ENCODE measurements around the gene CHN2. TPM values are rescaled to one million over a fixed set of nuclear protein-coding genes. Genes with fewer than 3 reads are reported as not detected.

Gene CHN2
- total RNA-seq, 1 experiment from 2014 or later = 5.1 TPM

GRCh38 chr7:29335188-29336083 lies 140.9 kb downstream of the CHN2 start:
- peaks cover 8% of the 10 kb centered on the region for H3K4me1 Mint-ChIP-seq (ENCODE audit: insufficient read depth, unreplicated experiment)
- no peaks in the 10 kb centered on the region for H3K36me3 Mint-ChIP-seq (ENCODE audit: insufficient read depth, unreplicated experiment)
- no peak for DNase-seq (ENCODE audit: unreplicated experiment)
- H3K27me3 Mint-ChIP-seq (ENCODE audit: insufficient read depth, unreplicated experiment) = no peaks in the 10 kb centered on the region
- POLR2A ChIA-PET = interaction anchor here (1.8 kb wide), 1 partner anchor 14 kb away, joined by 6 read pairs; no protein-coding TSS in a partner anchor
- intact Hi-C loops (cut with micrococcal nuclease) = no loop called here
- TF ChIP-seq CTCF (IDR thresholded peaks at IDR 0.05; ENCODE audit: unreplicated experiment) = no peak
- H3K4me3 Mint-ChIP-seq (ENCODE audit: unreplicated experiment) = no peak overlapping the region
- BruUV-seq (replicated peaks) = no TSS peak
- H3K27ac Mint-ChIP-seq (ENCODE audit: low read depth, unreplicated experiment) = no peak overlapping the region
- H3K9me3 Mint-ChIP-seq (ENCODE audit: unreplicated experiment) = no peaks in the 10 kb centered on the region
- CTCF ChIA-PET = interaction anchor here (0.6 to 1.8 kb wide), 4 partner anchors 12 to 413 kb away, joined by 3 to 9 read pairs (median 4); no protein-coding TSS in a partner anchor

- H3K27me3 Mint-ChIP-seq (ENCODE audit: insufficient read depth, unreplicated experiment) = no peaks in the 10 kb centered on the region
- no peaks in the 10 kb centered on the region for H3K36me3 Mint-ChIP-seq (ENCODE audit: insufficient read depth, unreplicated experiment)
- ChIA-PET CTCF (interaction anchor here (1.8 kb wide), 1 partner anchor 148 kb away, joined by 9 read pairs; no protein-coding TSS in a partner anchor), POLR2A (interaction anchor here (1.8 to 2.3 kb wide), 2 partner anchors 9 to 12 kb away, joined by 6 to 8 read pairs; no protein-coding TSS in a partner anchor)
- no peak overlapping the region for H3K27ac Mint-ChIP-seq (ENCODE audit: low read depth, unreplicated experiment)
- peaks cover 6% of the 10 kb centered on the region for H3K4me1 Mint-ChIP-seq (ENCODE audit: insufficient read depth, unreplicated experiment)
- H3K9me3 Mint-ChIP-seq (ENCODE audit: unreplicated experiment) = no peaks in the 10 kb centered on the region
- H3K4me3 Mint-ChIP-seq (ENCODE audit: unreplicated experiment) = no peak overlapping the region
- no peak for DNase-seq (ENCODE audit: unreplicated experiment)
- no peak for TF ChIP-seq CTCF (IDR thresholded peaks at IDR 0.05; ENCODE audit: unreplicated experiment)
- intact Hi-C loops (cut with micrococcal nuclease) = no loop called here
- no TSS peak for BruUV-seq (replicated peaks)
These were observed 143.1 kb downstream of the CHN2 start for GRCh38 chr7:29337546-29338116.

- ChIA-PET POLR2A (interaction anchor here (0.6 kb wide), 1 partner anchor 9 kb away, joined by 3 read pairs; no protein-coding TSS in a partner anchor), CTCF (interaction anchor here (0.8 to 1.6 kb wide), 3 partner anchors 234 to 418 kb away, joined by 3 to 5 read pairs (median 3); no protein-coding TSS in a partner anchor)
- BruUV-seq (replicated peaks) = no TSS peak
- H3K4me1 Mint-ChIP-seq (ENCODE audit: insufficient read depth, unreplicated experiment) = peaks cover 6% of the 10 kb centered on the region
- no peaks in the 10 kb centered on the region for H3K9me3 Mint-ChIP-seq (ENCODE audit: unreplicated experiment)
- H3K27me3 Mint-ChIP-seq (ENCODE audit: insufficient read depth, unreplicated experiment) = no peaks in the 10 kb centered on the region
- no peak overlapping the region for H3K27ac Mint-ChIP-seq (ENCODE audit: low read depth, unreplicated experiment)
- H3K4me3 Mint-ChIP-seq (ENCODE audit: unreplicated experiment) = no peak overlapping the region
- intact Hi-C loops (cut with micrococcal nuclease) = no loop called here
- no peak for DNase-seq (ENCODE audit: unreplicated experiment)
- no peaks in the 10 kb centered on the region for H3K36me3 Mint-ChIP-seq (ENCODE audit: insufficient read depth, unreplicated experiment)
- TF ChIP-seq CTCF (IDR thresholded peaks at IDR 0.05; ENCODE audit: unreplicated experiment) = no peak
These were observed 146.1 kb downstream of the CHN2 start for GRCh38 chr7:29340696-29341095.

- Mint-ChIP-seq H3K36me3 (ENCODE audit: insufficient read depth, unreplicated experiment) (no peaks in the 10 kb centered on the region), H3K4me3 (ENCODE audit: unreplicated experiment) (no peak overlapping the region), H3K27ac (ENCODE audit: low read depth, unreplicated experiment) (no peak overlapping the region), H3K9me3 (ENCODE audit: unreplicated experiment) (no peaks in the 10 kb centered on the region), H3K4me1 (ENCODE audit: insufficient read depth, unreplicated experiment) (peaks cover 6% of the 10 kb centered on the region), H3K27me3 (ENCODE audit: insufficient read depth, unreplicated experiment) (no peaks in the 10 kb centered on the region)
- intact Hi-C loops (cut with micrococcal nuclease) = no loop called here
- BruUV-seq (replicated peaks) = no TSS peak
- TF ChIP-seq CTCF (IDR thresholded peaks at IDR 0.05; ENCODE audit: unreplicated experiment) = no peak
- DNase-seq (ENCODE audit: unreplicated experiment) = no peak
- ChIA-PET POLR2A (interaction anchor here (0.6 to 2.8 kb wide), 2 partner anchors 9 to 12 kb away, joined by 3 to 14 read pairs; no protein-coding TSS in a partner anchor), CTCF (interaction anchor here (1.1 to 3.2 kb wide), 3 partner anchors 151 to 419 kb away, joined by 3 to 25 read pairs (median 5); no protein-coding TSS in a partner anchor)
These were observed 146.6 kb downstream of the CHN2 start for GRCh38 chr7:29341156-29341555.
